ENCODE results near the gene RFXANK.

GRCh38 chr19:19167612-19168011 lies 24.4 kb upstream of the RFXANK start:
- TF ChIP-seq CTCF (IDR thresholded peaks at IDR 0.05): no peak
- TF ChIP-seq POLR2A (IDR thresholded peaks at IDR 0.05): no peak
